ENCODE data around the gene TEF. TPM values are rescaled to one million over a fixed set of nuclear protein-coding genes. Genes with fewer than 3 reads are reported as not detected.

TEF gene
- total RNA-seq, 1 donor from 2014 or later, result 13.9 TPM

DNA sequence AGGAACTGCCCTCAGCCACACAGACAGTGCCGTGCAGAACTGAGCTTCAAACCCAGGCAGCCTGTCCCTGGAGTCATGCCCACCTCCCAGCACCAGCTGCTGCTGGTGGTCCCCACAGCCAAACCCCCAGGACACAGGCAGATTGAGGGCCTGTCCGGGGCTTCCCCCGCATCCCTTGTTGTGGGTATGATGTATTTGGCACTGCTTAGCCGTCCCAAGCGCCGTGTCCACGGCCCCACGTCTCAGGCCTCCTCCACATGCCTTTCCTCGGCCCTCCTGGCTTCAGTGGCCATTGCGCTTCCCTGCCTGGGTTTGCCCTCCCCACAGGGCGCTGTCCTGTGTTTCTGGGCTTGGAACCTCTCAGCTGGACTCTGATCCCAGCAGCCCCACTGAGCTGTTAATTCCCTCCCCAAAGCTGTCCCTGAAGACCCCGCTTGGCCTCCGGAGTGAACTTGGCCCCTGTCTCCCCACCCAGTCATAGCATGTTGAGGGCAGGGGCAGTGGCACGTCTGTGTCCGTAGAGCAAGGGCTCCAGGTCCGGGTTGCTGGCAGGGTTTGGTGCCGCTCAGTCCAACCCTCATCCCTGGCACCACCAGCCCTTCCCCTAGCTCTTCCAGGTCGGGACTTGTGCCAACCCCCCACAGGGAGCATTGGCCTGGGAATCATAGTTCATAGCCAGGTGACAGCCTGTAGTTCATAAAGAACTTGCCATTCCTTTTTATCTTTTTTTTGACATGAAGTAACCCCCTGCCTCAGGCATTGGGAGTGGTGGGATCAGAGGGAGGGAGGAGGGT is 34.5 kb upstream of the TEF start:
- H3K4me1 Mint-ChIP-seq (ENCODE audit: low read depth, unreplicated experiment), result no peaks in the 10 kb centered on the region
- no peak overlapping the region for H3K27ac Mint-ChIP-seq (ENCODE audit: unreplicated experiment)
- TF ChIP-seq, protein P1, sequence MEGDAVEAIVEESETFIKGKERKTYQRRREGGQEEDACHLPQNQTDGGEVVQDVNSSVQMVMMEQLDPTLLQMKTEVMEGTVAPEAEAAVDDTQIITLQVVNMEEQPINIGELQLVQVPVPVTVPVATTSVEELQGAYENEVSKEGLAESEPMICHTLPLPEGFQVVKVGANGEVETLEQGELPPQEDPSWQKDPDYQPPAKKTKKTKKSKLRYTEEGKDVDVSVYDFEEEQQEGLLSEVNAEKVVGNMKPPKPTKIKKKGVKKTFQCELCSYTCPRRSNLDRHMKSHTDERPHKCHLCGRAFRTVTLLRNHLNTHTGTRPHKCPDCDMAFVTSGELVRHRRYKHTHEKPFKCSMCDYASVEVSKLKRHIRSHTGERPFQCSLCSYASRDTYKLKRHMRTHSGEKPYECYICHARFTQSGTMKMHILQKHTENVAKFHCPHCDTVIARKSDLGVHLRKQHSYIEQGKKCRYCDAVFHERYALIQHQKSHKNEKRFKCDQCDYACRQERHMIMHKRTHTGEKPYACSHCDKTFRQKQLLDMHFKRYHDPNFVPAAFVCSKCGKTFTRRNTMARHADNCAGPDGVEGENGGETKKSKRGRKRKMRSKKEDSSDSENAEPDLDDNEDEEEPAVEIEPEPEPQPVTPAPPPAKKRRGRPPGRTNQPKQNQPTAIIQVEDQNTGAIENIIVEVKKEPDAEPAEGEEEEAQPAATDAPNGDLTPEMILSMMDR (IDR thresholded peaks at IDR 0.05; ENCODE audit: partially characterized antibody, unreplicated experiment), result no peak
- H3K4me3 Mint-ChIP-seq (ENCODE audit: unreplicated experiment), result no peak overlapping the region
- peaks cover 7% of the 10 kb centered on the region for H3K36me3 Mint-ChIP-seq (ENCODE audit: unreplicated experiment)
- no peaks in the 10 kb centered on the region for H3K27me3 Mint-ChIP-seq (ENCODE audit: unreplicated experiment)
- peaks cover 4% of the 10 kb centered on the region for H3K9me3 Mint-ChIP-seq (ENCODE audit: unreplicated experiment)
- no peak for DNase-seq

DNA sequence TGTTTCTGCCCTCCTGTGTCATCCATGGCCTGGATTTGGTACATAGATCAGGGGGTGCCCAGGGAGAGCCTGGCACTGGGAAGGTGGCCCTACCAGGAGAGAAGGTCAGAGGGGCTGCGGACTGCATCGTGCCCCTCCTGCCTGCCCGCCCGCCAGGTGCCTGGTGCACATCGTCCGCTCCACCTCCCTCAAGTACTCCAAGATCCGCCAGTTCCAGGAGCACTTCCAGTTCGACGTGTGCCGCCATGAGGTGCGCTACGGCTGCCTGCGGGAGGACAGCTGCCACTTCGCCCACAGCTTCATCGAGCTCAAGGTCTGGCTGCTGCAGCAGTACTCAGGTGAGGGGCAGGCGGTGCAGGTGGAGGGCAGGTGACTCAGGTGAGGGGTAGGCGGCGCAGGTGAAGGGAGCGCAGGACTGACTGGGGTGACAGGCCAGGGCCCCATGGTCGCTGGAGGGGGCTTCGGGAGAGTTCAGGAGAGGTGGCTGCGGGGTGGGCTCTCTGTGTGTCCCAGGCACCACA is 32.7 kb upstream of the TEF start:
- Mint-ChIP-seq H3K36me3 (ENCODE audit: unreplicated experiment) (peaks cover 7% of the 10 kb centered on the region), H3K4me1 (ENCODE audit: low read depth, unreplicated experiment) (no peaks in the 10 kb centered on the region)

DNA sequence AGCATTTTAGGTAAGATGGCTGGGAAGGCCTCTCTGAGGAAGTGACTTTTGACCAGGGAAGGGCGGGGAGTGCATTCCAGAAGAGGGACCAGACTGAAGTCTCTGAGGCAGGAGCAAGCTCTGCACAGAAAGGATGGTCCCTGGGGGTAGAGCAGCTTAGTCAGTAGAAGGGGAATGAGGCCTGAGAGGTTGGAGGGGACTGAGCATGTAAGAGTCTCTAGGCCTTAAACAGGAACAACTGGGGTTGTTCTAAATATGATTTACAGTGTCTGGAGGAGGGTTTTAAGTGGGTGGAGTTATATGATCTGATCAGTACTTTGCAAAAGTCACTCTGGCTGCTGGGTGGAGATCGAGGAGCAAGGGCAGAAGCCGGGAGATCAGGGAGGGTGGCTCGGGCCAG is 31.7 kb upstream of the TEF start:
- H3K4me1 Mint-ChIP-seq (ENCODE audit: low read depth, unreplicated experiment), result peaks cover 2% of the 10 kb centered on the region
- no peak overlapping the region for H3K27ac Mint-ChIP-seq (ENCODE audit: unreplicated experiment)
- H3K27me3 Mint-ChIP-seq (ENCODE audit: unreplicated experiment), result no peaks in the 10 kb centered on the region
- peaks cover 6% of the 10 kb centered on the region for H3K9me3 Mint-ChIP-seq (ENCODE audit: unreplicated experiment)
- DNase-seq, result no peak
- H3K36me3 Mint-ChIP-seq (ENCODE audit: unreplicated experiment), result peaks cover 7% of the 10 kb centered on the region
- TF ChIP-seq, protein P1 (IDR thresholded peaks at IDR 0.05; ENCODE audit: partially characterized antibody, unreplicated experiment), result no peak
- no peak overlapping the region for H3K4me3 Mint-ChIP-seq (ENCODE audit: unreplicated experiment)

More for the DNA sequence above, 32.7 kb upstream of the TEF start:
- TF ChIP-seq, protein P1 (IDR thresholded peaks at IDR 0.05; ENCODE audit: partially characterized antibody, unreplicated experiment), result no peak
- Mint-ChIP-seq H3K27ac (ENCODE audit: unreplicated experiment) (no peak overlapping the region), H3K9me3 (ENCODE audit: unreplicated experiment) (peaks cover 4% of the 10 kb centered on the region), H3K27me3 (ENCODE audit: unreplicated experiment) (no peaks in the 10 kb centered on the region), H3K4me3 (ENCODE audit: unreplicated experiment) (no peak overlapping the region)
- no peak for DNase-seq

DNA sequence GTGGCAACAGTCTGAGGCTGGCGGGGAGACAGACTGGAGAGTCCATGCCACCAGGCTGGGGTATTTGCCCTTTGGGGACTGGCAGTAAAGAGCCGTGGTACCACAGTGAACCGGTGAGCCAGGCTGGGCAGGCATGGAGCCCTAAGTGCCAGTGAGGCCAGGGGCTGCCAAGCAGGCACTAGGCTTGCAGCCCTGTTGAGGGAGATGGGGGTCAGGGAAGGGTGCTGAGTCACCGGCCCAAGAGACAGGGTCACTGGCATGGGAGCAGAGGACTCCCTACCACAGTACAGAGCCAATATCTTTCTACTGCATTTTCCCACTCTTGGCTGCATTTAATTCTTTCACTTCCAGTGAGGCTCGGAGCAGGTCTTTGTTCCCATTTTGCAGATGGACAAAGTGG is 30.7 kb upstream of the TEF start:
- Mint-ChIP-seq H3K36me3 (ENCODE audit: unreplicated experiment) (peaks cover 7% of the 10 kb centered on the region), H3K9me3 (ENCODE audit: unreplicated experiment) (peaks cover 6% of the 10 kb centered on the region), H3K27me3 (ENCODE audit: unreplicated experiment) (no peaks in the 10 kb centered on the region), H3K4me1 (ENCODE audit: low read depth, unreplicated experiment) (peaks cover 2% of the 10 kb centered on the region), H3K27ac (ENCODE audit: unreplicated experiment) (no peak overlapping the region), H3K4me3 (ENCODE audit: unreplicated experiment) (no peak overlapping the region)
- TF ChIP-seq, protein P1 (IDR thresholded peaks at IDR 0.05; ENCODE audit: partially characterized antibody, unreplicated experiment), result no peak
- no peak for DNase-seq

DNA sequence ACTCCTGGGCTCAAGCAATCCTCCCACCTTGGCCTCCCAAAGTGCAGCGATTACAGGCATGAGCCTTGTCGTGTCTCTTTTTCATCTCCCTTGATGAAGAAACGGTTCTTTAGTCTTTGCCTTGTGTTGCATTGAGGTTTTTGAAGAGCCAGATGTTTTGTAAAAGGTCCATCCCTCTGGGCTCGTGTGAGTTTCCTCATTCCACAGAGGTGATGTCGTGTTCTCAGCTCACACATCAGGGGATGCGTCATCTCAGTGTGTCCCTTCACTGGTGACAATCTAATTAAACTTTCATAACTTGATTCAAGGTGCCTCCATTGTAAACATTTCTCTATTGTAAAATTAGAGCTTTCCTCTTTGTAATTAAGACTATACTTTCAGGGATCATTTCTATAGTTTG is 29.7 kb upstream of the TEF start:
- DNase-seq, result no peak
- no peaks in the 10 kb centered on the region for H3K27me3 Mint-ChIP-seq (ENCODE audit: unreplicated experiment)
- TF ChIP-seq, protein P1 (IDR thresholded peaks at IDR 0.05; ENCODE audit: partially characterized antibody, unreplicated experiment), result no peak
- peaks cover 7% of the 10 kb centered on the region for H3K36me3 Mint-ChIP-seq (ENCODE audit: unreplicated experiment)
- H3K9me3 Mint-ChIP-seq (ENCODE audit: unreplicated experiment), result peaks cover 6% of the 10 kb centered on the region
- H3K4me1 Mint-ChIP-seq (ENCODE audit: low read depth, unreplicated experiment), result peaks cover 2% of the 10 kb centered on the region
- H3K4me3 Mint-ChIP-seq (ENCODE audit: unreplicated experiment), result no peak overlapping the region
- H3K27ac Mint-ChIP-seq (ENCODE audit: unreplicated experiment), result no peak overlapping the region

Data from glutamatergic neuron (in vitro differentiated cells).